Measurements from ENCODE around the gene KY. TPM values are rescaled to one million over a fixed set of nuclear protein-coding genes. Genes with fewer than 3 reads are reported as not detected.

KY gene
- total RNA-seq, 4 donors from 2014 or later: 0.88 TPM; not detected in 3

GRCh38 chr3:134642445-134643149 lies 8.2 kb downstream of the KY start:
- TF ChIP-seq POLR2A (IDR thresholded peaks at IDR 0.05): no peak
- TF ChIP-seq CTCF (IDR thresholded peaks at IDR 0.05): no peak
- H3K27me3 ChIP-seq: no peaks in the 10 kb centered on the region
- H3K36me3 ChIP-seq: no peaks in the 10 kb centered on the region
- H3K9me3 ChIP-seq: no peaks in the 10 kb centered on the region
- H3K27ac ChIP-seq: no peak overlapping the region
- peak in 1 of 3 donors; percentile 36 for DNase-seq
- no peak overlapping the region for H3K4me3 ChIP-seq
- no peaks in the 10 kb centered on the region for H3K4me1 ChIP-seq

- Histone ChIP-seq H3K9me3 (no peaks in the 10 kb centered on the region), H3K36me3 (no peaks in the 10 kb centered on the region), H3K27ac (no peak overlapping the region), H3K27me3 (no peaks in the 10 kb centered on the region), H3K4me1 (no peaks in the 10 kb centered on the region), H3K4me3 (no peak overlapping the region)
- DNase-seq: peak in 1 of 3 donors; percentile 28
- TF ChIP-seq POLR2A (IDR thresholded peaks at IDR 0.05) (no peak), CTCF (IDR thresholded peaks at IDR 0.05) (no peak)
Observed at GRCh38 chr3:134641671-134642300, 9.0 kb downstream of the KY start.

GRCh38 chr3:134640872-134641470 lies 9.9 kb downstream of the KY start:
- Histone ChIP-seq H3K9me3 (no peaks in the 10 kb centered on the region), H3K36me3 (no peaks in the 10 kb centered on the region), H3K27me3 (no peaks in the 10 kb centered on the region), H3K4me3 (no peak overlapping the region), H3K27ac (no peak overlapping the region), H3K4me1 (no peaks in the 10 kb centered on the region)
- DNase-seq: no peak
- TF ChIP-seq POLR2A (IDR thresholded peaks at IDR 0.05) (no peak), CTCF (IDR thresholded peaks at IDR 0.05) (peak in 3 of 6 experiments; percentile 27 to 36 (median 32))

- DNase-seq: no peak
- no peak overlapping the region for H3K4me3 ChIP-seq
- no peak overlapping the region for H3K27ac ChIP-seq
- H3K36me3 ChIP-seq: no peaks in the 10 kb centered on the region
- no peaks in the 10 kb centered on the region for H3K9me3 ChIP-seq
- H3K27me3 ChIP-seq: no peaks in the 10 kb centered on the region
- H3K4me1 ChIP-seq: no peaks in the 10 kb centered on the region
- TF ChIP-seq POLR2A (IDR thresholded peaks at IDR 0.05) (no peak), CTCF (IDR thresholded peaks at IDR 0.05) (no peak)
Observed at GRCh38 chr3:134640378-134640777, 10.4 kb downstream of the KY start.

- H3K4me3 ChIP-seq: no peak overlapping the region
- no peak overlapping the region for H3K27ac ChIP-seq
- no peak for TF ChIP-seq POLR2A (IDR thresholded peaks at IDR 0.05)
- no peak for TF ChIP-seq CTCF (IDR thresholded peaks at IDR 0.05)
- no peak for DNase-seq
- H3K9me3 ChIP-seq: no peaks in the 10 kb centered on the region
- no peaks in the 10 kb centered on the region for H3K36me3 ChIP-seq
- H3K4me1 ChIP-seq: no peaks in the 10 kb centered on the region
- no peaks in the 10 kb centered on the region for H3K27me3 ChIP-seq
Observed at GRCh38 chr3:134638385-134639030, 12.3 kb downstream of the KY start.
